Putamen (tissue), 1 donor: ENCODE measurements around the gene DNMT3L.
"Not testable (repeated sequence)": the region's sequence is repeated elsewhere in the genome, so short reads cannot be mapped to it uniquely, and the experiment has no call there.

Experiments used
- DNase-seq: peaks from one replicate; pipeline ENCODE4 v3.0.0-alpha.2; 2016; ENCODE audit warnings: low spot score

DNMT3L gene

DNA sequence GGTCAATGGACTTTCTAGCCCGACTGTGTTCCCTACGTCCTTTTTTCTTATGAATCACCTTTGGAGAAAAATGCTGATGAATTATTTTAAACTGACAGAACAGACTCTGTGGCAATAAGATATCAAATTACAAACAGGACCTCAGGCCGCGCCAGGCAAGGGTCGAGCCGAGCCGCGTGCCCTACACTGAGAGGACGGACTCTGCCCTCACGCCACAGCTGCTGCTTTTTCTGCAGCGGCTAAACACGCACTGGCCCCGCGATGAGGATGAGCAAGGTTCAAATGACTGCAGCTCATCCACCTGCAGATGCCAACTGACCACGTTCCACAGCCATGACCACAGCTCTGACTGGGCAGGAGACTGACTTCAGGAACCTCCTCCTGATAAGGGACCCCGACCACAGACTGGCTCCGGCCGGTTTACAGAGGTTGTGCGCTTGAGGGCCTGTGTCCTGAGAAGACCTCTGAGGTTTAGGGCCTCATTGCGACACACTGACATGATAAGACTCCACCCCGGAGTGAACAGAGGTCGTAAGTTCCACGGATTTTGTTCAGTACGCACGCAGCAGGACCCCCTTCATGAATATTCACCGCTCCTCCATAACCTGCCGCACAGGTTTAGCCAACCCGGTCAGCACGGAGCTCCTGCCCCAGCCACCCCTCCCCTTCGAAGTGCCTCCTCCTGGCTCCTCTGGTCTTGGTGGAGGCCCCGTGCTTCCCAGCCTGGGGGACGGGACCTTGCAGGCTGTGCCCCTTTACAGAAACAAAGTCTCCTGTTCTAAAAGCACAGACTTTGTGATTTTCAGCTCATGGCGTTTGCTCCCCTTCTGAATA lies 12.3 kb downstream of the DNMT3L start:
- DNase-seq = not testable (repeated sequence)

DNA sequence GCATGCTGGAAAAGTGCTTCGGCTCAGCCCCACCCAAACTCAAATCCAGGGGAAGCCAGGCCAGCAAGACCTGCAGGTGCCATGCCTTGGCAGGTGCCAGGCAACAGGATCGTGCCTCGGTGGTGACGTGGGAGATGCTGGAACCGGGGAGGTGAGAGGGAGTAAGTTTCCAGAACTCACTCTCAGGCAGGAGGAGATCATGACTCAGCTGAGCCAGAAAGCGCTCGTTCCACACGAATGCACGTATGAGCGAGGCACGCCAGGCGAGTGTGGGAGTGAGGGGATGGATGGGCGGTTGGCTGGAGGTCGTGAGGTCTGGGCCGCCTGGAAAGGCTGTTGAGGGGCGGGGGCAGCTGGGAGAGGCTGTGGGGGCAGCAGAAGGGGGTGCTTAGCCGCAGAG lies 13.8 kb downstream of the DNMT3L start:
- not testable (repeated sequence) for DNase-seq

DNA sequence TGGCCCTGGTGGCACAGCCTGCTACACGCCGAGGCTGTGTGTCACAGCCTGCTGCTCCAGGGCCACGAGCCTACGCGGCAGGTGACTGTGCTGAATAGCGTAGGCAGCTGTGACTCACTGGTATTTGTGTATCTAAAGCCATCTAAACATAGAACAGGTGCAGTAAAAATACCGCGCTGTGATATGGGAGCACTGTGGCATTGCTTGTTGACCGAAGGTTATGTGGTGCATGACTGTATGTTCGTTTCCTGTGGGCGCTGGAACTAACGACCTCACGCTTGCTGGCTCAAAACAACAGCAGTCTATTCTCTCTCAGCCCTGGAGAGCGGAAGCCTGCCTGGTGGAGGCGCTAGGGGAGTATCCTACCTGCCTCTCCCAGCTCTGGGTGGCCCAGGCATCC lies 17.7 kb downstream of the DNMT3L start:
- DNase-seq = not testable (repeated sequence)

DNA sequence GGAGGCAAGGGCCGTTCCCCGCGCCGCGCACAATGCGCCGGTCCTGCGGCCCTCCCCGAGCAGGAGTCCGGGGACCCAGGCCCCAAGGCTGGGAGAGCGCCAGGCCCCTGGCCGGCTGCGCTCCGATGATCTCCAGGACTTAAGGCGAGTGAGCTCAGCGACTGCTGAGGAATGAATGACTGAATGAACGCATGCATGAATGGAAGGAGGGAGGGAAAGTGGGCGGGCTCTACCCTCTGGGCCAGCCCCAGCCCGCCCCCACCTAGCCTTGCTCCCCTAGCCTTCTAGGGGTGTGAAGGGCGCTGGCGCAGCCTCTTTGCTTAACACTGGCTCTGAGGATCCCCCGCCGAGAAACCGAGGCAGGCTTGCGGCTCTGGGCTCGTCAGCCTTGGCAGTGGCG lies 20.4 kb downstream of the DNMT3L start:
- not testable (repeated sequence) for DNase-seq

DNA sequence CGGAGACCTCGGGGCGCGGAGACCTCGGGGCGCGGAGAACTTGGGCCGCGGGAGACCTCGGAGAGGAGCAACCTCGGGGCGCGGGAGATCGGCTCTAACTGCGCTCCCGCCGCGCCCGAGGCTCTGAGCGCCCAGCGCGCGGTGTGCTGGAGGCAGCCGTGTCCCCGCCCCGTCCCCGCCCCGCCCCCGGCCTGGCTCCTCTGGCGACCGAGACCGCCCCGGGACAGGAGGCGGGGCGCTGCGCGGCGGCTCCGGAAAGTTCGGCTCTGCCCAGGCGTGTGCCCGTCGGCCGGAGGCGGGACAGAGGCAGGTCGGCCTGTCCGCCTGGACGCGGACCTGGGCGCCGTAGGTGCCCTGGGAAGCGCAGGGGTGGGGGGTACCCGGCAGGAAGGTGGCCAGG lies 20.9 kb downstream of the DNMT3L start, which contains the start of gene ICOSLG:
Gene ICOSLG, minus strand, starts transcription at position 102 of the 400 bp plus-strand sequence. CDS start 126 bp downstream, outside the sequence.
- DNase-seq = not testable (repeated sequence)

DNA sequence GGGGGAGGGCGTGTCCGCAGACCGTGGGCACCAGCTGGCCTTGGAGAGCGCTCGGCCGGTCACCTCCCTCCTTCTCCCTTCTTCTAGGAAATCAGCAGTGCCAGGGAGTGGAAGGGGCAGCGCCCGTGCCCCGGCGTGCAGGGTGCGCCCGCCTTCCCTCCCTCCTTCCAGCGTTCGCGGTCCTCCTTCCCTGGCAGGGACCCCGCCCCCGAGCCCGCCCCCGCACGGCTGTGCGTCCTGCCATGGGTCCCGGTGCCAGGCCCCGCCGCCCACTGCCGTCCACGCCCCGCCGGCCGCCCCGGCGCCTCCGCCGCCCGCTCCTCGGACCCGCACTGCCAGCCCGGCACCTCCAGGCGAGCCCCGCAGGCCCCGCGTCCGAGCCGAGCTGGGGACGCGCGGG lies 21.3 kb downstream of the DNMT3L start:
- DNase-seq = not testable (repeated sequence)

DNA sequence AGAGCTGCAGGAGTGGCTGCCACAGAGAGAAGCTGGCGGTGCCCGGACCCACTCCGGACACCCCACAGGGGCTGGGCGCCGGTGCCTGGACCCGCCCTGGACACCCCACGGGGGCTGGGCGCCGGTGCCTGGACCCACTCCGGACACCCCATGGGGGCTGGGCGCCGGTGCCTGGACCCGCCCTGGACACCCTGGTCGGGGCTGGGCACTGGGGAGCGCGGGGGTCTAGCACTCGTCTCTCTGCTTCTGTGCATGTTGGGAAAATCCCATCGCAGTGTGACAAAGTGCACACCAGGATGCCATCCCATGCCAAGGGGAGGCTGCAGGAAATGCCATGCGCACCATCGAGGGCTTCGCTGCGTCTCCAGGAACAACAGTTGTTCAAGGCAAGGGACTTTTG lies 32.1 kb downstream of the DNMT3L start:
- not testable (repeated sequence) for DNase-seq

DNA sequence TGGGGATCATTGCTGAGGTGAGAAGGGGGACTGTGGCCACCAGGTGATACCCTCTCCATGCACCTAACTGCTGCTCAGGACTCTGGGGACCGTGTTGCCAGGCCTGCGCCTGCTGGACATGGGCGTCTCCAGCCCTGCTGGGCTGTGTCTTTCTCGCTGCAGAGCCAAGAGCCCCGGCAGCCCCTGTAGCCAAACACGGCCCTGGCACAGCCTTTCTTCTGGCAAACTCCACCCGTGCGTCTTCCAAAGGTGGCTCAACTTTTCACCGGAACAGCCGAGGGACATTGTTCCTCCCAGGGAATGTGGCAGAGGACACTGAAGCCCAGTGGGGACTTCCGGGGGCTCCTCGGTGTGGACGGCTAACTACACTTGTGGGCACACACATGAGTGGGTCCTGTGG lies 33.6 kb downstream of the DNMT3L start:
- not testable (repeated sequence) for DNase-seq

DNA sequence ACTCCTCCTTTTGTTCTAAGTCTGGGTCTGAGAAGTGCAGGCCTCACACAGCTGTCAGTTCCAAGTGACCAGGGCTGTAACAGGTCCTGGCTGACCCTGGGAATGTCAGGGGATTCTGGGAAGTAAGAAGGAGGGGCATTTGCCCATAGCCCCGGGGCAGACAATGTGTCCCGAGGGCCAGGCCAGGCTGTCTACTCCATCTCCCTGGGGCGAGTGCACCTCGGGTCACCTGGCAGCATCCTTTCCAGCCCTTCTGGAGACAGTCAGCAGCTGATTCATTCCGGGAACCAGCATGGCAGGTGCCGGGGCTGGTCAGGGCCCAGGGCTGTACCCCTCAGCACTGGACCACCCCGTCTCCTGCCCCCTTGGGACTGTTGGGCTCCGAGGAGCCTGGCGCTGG lies 34.1 kb downstream of the DNMT3L start:
- DNase-seq = not testable (repeated sequence)

DNA sequence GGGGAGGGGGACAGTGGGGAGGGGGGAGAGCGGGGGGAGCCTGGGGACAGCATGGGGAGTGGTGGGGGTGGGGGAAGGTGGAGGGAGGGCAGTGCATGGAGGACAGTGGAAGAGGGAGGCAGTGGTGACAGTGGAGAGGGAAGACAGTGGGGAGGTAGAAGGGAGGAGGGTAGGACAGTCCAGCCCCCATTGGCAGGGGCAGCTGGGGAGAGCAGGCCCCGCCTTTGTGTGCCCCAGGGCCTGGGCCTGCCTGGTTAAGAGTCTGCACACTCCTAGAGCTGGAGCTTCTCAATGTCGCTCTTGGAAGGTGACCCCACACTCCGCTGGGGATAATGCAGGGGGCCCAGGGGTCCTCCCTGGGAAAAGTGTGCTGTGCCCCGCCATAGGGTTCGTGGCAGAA lies 36.1 kb downstream of the DNMT3L start:
- DNase-seq = not testable (repeated sequence)

DNA sequence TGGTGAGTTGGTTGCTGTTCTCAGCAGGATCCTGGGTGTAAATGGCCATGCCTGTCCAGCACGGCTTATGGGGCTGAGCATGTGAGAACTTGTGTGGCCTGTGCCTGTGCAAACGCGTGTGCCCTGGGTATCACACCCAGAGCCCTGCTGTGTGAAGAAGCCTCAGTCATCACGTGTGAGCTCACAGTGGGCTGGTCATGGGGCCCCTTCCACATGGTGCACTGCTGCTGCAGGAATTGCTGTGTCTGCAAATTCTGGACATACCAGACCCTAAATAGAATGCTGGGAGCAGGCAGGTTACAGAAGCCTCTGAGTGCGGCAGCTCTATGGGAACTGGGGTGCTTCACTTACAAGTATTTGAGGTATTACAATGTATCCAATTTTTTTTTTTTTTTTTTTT lies 38.4 kb downstream of the DNMT3L start:
- DNase-seq = not testable (repeated sequence)

DNA sequence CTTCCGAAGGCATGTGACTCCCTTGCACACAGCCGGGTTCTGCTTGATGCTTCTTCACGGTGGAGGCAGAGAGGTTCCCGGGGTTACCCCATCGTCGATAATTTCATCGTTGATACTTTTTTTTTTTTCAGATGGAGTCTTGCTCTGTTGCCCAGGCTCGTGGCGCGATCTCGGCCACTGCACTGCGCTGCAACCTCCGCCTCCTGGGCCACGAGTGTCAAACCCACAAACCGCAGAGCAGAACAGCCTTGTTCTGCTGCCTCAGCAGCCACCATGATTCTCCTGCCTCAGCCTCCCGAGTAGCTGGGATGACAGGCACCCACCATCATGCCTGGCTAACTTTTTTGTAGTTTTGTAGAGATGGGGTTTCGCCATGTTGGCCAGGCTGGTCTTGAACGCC lies 41.0 kb downstream of the DNMT3L start:
- DNase-seq = not testable (repeated sequence)

DNA sequence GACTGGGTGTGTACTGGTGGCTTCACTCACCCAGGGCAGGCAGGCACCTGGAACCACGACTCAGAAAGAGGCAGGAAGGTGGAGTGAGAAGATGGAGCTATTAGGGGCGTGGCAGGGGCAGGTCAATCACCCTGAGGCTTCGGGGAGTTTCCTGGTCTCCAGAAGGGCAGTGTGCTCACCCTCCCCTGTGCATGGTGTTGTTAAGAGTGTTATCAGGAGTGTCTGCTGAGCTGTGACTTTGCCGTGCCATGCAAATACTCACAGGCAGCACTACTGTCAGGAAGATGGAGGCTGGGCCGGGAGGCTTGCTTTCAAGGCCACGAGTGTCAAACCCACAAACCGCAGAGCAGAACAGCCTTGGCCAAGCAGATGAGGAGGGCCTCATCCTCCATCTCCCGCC lies 43.2 kb downstream of the DNMT3L start:
- DNase-seq = not testable (repeated sequence)

DNA sequence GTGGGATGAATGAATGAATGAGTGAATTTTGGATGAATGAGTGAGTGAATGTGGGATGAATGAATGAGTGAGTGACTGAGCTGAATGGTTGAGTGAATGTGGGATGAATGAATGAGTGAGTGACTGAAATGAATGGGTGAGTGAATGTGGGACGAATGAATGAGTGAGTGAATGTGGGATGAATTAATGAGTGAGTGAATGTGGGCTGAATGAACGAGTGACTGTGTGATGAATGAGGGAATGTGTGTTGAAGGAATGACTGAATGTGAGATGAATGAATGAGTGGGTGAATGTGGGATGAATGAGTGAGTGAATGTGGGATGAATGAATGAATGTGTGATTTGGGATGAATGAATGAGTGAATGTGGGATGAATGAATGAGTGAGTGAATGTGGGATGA lies 49.7 kb downstream of the DNMT3L start:
- not testable (repeated sequence) for DNase-seq

DNA sequence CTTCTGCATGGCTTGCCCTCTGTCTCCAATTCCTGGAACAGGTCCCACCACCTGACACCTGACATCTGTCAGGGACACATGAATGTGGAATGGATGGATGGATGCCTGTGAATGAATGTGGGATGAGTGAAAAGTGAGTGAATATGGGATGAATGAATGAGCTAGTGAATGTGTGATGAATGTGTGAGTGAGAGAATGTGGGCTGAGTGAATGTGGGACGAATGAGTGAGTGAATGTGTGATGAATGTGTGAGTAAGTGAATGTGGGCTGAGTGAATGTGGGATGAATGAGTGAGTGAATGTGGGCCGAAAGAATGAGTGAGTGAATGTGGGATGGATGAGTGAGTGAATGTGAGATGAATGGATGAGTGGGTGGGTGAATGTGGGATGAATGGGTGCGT lies 50.1 kb downstream of the DNMT3L start:
- not testable (repeated sequence) for DNase-seq

DNA sequence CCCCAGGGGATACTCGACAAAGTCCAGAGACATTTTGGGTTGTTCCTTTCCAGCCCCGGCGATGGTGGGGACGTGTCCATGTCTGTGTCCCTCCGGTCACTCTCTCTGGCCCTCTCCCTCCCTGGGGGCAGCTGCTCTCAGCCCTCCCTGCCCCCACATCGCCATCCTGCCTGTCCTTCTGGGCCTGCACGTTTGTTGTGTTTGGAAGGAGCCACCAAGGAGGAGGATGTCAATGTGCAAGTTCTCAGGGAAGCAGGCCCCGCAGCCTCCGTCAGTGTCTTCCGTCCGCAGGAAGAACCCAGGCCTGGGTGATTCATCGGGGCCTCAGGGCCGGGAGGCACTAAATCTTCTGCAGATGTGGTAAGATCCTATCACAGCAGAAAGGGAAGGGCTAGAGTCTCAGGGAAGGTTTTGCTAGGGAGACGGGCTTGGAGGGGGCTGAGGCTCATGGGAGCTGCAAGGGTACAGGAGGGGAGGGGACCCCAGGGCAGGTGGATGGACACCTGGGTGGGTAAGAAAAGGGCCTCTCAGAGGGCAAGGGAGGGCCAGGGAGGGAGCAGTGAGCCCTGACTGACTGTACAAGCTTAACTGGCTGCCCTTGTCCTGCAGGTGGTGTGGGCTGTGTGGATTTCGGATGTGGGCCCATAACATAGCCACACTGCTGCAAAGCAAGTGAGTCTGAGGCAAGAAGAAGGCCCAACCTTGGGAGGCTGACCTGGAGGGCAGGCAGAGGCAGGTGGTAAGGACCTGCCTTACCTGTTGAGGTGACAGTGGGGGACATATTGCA lies 53.6 kb downstream of the DNMT3L start:
- DNase-seq = not testable (repeated sequence)

DNA sequence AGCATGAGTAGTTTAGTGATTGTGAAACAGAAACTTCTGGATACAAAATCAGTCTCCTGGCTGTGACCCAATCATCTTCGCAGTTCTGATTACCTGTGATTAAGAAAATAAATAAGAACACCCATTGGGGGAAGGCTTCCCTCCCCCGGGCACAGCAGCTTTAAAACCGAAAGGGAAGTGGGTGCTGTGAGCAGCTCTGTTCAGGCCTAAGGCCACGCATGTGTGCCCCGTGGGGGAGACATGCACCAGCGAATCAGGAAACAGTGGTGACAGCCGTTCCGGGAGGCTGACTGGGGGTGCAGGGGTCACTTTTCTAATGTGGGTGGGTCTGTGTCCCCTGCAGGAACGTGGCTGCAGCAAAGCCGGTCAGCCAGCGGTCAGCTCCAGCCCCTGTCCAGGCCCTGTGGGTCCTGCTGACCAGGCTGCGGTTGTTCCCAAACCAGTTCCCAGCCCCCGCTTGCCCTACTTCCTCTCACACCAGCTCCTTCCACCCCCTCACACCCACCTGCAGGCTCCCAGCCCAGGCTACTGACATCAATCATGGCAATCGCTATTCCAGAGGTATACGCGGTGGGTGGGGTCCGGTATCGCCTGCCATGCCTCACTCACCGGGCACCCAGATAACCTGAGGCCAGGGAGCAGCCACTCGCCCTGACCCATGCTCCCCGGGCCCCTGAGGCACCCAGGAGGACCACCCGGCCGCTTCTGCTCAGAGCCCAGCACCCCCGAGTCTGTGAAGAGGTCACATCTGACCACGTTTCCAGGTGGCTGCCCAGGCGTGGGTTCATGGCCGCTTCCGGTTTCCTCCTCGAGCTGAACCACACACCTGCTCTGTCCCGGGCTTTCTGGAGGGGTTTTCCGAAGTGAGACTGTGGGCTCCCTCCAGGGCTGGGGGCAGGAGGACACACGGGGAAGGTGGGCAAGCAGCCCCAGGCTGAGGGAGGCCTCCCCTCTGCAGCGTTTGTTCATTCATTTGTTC lies 54.7 kb downstream of the DNMT3L start:
- DNase-seq = not testable (repeated sequence)

DNA sequence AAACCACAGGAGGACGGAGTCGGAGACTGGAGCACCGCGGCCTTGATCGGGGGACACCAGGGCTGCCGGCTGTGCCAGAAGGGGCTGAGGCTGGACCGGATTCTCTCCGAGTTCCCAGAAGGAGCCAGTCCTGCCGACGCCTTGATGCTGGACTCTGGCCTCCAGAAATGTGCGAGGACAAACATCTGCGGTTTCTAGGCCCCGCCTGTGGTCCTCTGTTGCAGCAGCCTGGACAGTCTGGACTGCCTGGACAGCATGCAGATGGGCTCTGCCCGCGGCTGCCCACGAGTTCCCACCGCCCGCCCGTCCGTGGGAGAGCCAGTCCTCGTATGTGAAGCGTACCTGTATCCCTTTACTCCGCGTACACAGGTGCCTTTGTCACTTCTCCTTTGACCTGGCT lies 55.5 kb downstream of the DNMT3L start:
- not testable (repeated sequence) for DNase-seq

DNA sequence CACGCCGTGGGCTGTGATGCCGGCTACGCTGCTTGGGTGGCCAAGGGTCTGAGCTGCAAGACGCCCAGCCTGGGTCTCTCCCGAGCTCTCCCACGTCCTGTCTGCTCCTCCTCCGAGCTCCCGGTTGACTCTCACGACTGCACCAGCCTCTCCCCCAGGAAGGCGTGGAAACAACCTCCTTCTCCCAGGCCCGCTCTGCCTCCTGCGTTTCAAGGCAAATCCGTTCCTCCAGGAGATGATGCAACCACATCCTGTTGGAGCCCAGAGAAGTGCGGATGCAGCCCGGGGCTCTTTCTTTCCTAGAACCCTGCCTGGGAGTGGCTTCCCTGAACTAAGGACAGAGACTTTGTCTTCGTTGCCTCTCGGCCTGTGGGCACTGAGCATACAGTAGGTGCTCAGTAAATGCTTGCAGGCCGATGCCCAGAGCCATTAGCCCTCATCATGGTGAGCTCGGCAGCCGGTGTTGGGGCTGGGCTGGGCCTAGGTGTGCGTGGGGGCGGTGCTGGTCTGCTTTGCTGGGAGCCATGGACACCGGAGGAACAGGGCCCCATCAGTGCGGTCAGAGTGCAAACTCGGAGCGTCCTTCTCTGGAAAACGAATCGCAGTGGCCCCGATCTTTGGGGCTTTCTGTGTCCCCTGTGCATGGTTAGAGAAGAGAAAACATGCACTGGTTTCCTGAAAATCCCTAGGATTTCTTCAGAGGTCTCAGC lies 59.0 kb downstream of the DNMT3L start:
- DNase-seq = not testable (repeated sequence)

DNA sequence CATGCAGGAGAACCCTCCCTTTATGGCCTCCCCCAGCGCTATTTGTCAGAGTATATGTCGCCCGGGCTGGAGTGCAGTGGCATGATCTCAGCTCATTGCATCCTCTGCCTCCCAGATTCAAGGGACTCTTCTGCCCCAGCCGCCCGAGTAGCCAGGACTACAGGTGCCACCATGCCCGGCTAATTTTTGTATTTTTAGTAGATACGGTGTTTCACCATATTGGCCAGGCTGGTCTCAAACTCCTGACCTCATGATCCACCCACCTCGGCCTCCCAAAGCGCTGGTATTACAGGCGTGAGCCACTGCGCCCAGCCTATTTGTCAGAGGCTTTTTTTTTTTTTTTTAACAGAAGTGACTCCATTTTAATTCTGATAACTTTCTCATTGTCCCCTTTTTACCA lies 61.7 kb downstream of the DNMT3L start:
- DNase-seq = not testable (repeated sequence)

DNA sequence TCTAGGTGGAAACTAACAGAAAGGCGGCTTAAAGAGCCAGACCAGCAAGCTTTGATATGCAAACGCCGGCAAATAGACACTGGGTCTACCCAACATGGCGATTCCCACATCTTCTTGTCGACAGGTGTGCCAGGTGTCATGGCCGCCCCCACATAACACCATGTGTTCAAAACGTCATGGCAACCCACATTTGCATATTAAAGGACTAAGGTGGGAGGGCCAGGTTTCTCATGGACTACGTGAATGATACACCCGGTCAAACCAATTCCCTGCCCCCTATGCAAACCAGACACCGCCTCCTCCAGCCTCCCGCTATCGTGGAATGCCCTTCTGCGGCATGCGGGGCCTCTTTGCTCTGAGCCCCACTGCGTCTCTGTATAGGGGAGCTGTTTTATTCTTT lies 62.2 kb downstream of the DNMT3L start:
- DNase-seq = no peak
